ENCODE data around the gene TESK1.
"Not testable (repeated sequence)": the region's sequence is repeated elsewhere in the genome, so short reads cannot be mapped to it uniquely, and the experiment has no call there.

The TESK1 gene

GRCh38 chr9:35579659-35580227, 25.3 kb upstream of the TESK1 start:
- not testable (repeated sequence) for FAIRE-seq

DNA sequence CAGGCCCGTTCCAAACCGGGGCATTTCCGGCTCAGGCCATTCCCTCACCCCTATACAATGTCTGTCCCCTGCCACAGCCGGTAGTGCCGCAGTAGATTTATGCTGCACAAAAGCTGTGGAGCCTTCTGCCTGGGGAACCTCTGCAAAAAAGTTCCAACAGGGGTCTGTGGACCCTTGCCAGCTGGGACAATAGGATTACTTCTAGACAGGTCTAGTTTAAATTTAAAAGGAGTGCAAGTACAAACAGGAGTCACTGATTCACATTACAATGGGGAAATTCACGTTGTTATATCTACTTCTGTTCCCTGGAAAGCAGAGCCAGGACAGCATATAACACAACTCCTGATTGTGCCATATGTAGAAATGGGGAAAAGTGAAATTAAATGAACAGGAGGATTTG, 21.5 kb upstream of the TESK1 start:
- not testable (repeated sequence) for DNase-seq (ENCODE audit: low spot score); FAIRE-seq

More at GRCh38 chr9:35579659-35580227, 25.3 kb upstream of the TESK1 start:
- not testable (repeated sequence) for DNase-seq (ENCODE audit: low spot score)

- DNase-seq (ENCODE audit: low spot score); FAIRE-seq: not testable (repeated sequence)
Observed at GRCh38 chr9:35584681-35585080, 20.4 kb upstream of the TESK1 start.

- DNase-seq (ENCODE audit: low spot score); FAIRE-seq: not testable (repeated sequence)
Observed at GRCh38 chr9:35588506-35588905, 16.6 kb upstream of the TESK1 start.

DNA sequence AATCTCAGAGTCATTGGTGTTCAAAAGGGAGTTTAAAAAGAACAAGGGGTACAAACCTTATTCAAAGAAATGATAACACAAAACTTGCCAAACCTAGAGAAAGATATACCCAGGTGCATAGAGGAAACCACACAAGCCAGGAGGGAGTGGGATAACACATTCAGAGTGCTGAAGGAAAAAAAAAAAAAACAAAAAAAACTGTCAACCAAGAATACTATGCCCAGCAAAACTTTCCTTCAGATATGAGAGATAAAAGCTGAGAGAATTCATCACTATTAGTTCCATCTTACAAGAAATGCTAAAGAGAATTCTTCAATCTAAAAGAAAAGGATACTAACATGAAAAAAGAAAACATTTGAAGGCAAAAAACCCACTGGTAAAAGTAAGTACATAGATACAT, 11.5 kb upstream of the TESK1 start:
- no peak for DNase-seq (ENCODE audit: low spot score)
- no peak for FAIRE-seq

GRCh38 chr9:35594471-35594870, 10.6 kb upstream of the TESK1 start:
- no peak for FAIRE-seq
- no peak for DNase-seq (ENCODE audit: low spot score)

DNA sequence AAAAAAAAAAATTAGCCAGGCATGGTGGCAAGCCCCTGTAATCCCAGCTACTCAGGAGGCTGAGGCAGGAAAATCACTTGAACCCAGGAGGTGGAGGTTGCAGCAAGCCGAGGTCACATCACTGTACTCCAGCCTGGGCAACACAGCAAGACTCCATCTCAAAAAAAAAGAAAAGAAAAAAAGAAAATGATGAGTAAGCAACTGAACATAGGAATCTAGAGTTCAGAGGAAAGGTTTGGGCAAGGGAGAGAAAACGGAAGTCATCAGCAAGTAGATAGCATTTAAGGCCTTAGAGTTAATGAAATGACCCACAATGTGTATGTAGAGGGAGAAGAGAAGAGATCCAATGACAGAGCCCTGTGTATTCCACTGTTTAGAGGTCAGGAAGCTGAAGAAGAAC, 8.2 kb upstream of the TESK1 start:
- FAIRE-seq; DNase-seq (ENCODE audit: low spot score): not testable (repeated sequence)

GRCh38 chr9:35598866-35599590, 6.0 kb upstream of the TESK1 start:
- DNase-seq (ENCODE audit: low spot score) (no peak), FAIRE-seq (no peak)

DNA sequence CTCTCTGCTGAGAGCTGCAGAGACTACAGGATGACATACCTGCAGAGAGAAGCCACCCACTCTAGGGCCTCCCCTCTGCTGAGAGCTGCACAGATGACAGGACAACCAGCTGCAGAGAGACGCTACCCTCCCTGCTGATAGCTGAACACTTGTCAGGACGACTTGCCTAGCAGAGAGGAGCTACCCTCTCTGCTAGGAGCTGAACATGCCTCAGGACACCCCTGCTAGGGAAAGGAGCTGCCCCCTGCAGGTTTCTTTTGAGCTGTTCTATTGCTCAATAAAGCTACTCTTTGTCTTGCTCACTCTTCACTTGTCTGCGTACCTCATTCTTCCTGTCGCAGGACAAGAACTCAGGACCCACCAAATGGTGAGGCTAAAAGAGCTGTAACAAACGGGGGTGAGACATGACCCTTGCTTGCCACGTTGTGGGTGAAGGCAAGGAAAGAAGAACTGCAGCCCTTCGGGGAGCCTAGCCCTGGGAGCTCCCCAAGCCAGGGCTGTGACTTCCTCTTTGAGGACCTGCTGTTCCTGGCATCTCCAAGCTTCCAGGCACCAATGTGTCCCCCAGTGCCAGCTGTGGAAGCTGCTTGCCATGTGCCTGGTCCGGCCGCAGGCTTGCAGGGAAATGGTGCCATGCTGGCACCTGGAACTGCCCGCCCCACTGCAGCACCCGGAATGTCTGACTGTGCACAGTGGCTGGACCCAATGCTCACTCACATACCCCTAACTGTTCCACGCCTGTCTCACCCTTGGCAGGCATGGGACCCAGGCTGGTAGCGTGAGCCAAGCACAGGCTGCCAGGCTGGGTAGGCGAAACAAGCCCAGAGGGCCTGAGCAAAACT, 5.1 kb upstream of the TESK1 start:
- DNase-seq (ENCODE audit: low spot score) = no peak
- no peak for FAIRE-seq

DNA sequence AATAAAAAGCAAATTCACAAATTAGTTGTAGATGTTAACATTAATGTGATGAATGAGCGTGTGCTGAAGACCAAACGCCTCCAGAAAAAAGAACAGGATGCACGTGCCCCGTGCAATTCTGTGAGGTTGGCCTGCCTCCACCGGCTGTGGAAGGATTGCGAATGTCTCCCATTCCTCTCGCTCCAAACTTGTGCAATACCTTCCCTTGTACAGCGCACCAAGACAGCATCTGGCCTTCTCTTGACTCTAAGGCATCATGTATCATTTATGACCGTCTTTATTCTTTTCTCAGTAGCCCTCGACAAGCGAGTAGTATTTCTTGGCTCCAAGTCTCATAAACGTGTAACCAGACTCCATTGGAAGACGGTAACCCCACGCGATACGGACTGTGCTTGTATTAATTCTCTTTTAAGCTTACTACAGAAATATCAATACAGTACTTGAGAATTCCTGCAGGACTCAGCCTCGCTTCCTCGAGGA, 1.5 kb upstream of the TESK1 start:
- FAIRE-seq (peak; percentile 44), DNase-seq (ENCODE audit: low spot score) (peak; percentile 28)

GRCh38 chr9:35603986-35604577, 980 bp upstream of the TESK1 start:
- peak; percentile 100 for DNase-seq (ENCODE audit: low spot score)
- FAIRE-seq = peak; percentile 97

GRCh38 chr9:35605351-35606137, 482 bp downstream of the TESK1 start:
- DNase-seq (ENCODE audit: low spot score) (no peak), FAIRE-seq (no peak)

DNA sequence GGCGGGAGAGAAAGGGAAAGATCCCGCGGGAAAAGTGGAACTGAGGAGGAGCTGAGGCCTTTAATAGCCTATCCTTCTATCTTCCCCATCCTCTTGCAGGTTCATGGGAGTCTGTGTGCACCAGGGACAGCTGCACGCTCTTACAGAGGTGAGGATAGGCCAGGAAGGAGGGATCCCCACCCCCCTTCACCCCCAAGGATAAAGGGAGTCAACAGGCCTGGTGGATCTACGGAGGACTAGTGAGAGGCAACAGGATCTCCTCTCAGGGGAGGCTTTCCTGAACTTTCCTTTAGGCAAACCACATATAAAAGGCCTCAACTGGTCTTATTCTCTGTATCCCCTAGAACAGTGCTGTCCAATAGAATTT, 1.1 kb downstream of the TESK1 start:
- FAIRE-seq (no peak), DNase-seq (ENCODE audit: low spot score) (no peak)

DNA sequence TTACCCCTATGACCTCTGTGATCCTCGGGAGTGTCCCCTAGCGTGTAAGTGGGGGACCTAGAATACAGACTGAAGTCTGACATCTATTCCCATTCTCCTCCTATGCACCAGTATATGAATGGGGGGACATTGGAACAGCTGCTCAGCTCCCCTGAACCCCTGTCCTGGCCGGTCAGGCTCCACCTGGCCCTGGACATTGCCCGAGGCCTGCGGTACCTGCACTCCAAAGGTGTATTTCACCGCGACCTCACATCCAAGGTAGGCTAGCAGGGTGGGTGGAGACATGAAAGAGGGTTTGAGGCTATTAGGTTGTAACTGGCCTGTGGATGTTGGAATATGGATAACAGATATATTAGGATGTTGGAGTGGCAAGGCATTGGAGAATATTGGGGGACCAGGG, 1.7 kb downstream of the TESK1 start:
- FAIRE-seq (no peak), DNase-seq (ENCODE audit: low spot score) (no peak)

- no peak for DNase-seq (ENCODE audit: low spot score)
- no peak for FAIRE-seq
Observed at GRCh38 chr9:35608221-35608620, 3.2 kb downstream of the TESK1 start.

- DNase-seq (ENCODE audit: low spot score) = no peak
- no peak for FAIRE-seq
Observed at GRCh38 chr9:35609001-35609819, 4.1 kb downstream of the TESK1 start.

DNA sequence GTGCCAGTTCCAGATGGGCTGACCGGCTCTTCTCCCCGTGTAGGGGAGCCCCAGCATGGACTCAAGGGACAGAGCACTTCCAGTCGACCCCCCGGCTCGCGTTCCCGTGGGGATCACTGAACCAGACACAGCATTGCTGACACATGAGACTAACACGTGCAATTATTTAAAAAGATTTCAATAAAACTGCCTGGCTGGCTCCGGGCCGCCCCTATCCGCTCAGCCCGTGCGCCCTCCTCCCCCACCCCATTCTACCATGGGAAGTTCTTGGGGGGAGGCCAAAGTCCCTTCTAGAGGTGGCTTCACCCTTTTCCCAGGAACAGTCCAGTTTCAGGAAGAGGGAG, 4.7 kb downstream of the TESK1 start:
- FAIRE-seq = no peak

DNA sequence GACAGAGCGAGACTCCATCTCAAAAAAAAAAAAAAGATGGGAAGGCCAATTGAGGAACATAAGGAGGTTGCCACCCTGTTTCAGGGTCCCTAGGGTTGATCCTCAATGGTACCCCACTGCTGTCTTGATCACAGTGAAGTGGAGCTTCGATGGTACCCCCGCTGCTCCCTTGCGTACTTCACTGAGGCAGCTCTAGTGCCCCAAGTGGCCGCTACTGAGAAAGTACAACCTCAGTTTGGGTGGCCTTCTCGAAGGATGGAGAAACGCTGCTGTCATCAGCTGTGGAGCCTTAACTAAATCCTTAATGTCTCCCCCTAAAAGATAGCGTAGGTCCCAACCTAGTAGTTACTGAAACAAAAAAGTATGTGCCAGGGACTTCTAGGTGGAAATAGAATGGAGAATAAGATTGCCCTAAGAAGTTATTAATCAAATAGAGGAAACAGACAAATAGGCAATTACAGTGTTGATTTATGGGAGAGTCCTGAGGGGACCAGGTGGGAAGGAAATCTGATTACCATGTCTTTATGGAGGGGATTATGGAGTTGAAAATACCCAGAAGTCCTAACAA, 6.3 kb downstream of the TESK1 start:
- peak; percentile 58 for DNase-seq (ENCODE audit: low spot score)
- peak; percentile 44 for FAIRE-seq

More for the DNA sequence above, 4.7 kb downstream of the TESK1 start:
- DNase-seq (ENCODE audit: low spot score) = no peak

- DNase-seq (ENCODE audit: low spot score); FAIRE-seq: not testable (repeated sequence)
Observed at GRCh38 chr9:35612066-35612465, 7.0 kb downstream of the TESK1 start.

DNA sequence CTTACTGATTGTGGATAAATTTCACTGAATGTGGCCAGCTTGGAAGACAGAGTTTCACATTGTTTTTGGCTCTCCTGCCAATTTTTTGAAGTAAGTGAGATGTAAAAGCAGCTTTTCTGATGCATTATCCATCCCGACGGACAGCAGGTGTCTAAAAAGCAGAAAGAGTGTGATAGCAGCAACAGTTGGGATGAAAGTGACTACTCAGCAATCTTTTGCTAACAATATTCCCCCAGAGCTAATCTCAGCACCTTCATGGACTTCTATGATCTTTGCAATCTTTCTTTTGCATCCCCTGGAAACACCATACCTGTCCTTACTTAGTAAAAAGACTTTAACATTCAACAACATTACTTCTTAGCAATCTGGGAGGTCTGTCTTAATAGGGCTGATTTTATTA, 7.8 kb downstream of the TESK1 start:
- FAIRE-seq (peak; percentile 44), DNase-seq (ENCODE audit: low spot score) (no peak)
